Subcutaneous abdominal adipose tissue (tissue), 5 donors: ENCODE measurements around the gene ATP11B.

Source experiments
- H3K27ac ChIP-seq: one replicate; pipeline ENCODE4 v1.7.0; 2013; ENCODE audit warnings: low read depth, mild to moderate bottlenecking, inconsistent platforms, low read length, moderate library complexity
- H3K27me3 ChIP-seq, 5 donors: one replicate each; pipeline ENCODE4 v1.7.0; 2013; ENCODE audit warnings: low read length in 5 of 5, inconsistent platforms in 1 of 5; ENCODE audit not compliant: control insufficient read depth in 5 of 5, insufficient read depth in 4 of 5
- H3K36me3 ChIP-seq, 5 donors: one replicate each; pipeline ENCODE4 v1.7.0; 2013; ENCODE audit warnings: low read length in 5 of 5; ENCODE audit not compliant: control insufficient read depth in 5 of 5, insufficient read depth in 5 of 5
- H3K4me1 ChIP-seq, 5 donors: one replicate each; pipeline ENCODE4 v1.7.0; 2013; ENCODE audit warnings: low read length in 5 of 5, mild to moderate bottlenecking in 3 of 5, moderate library complexity in 1 of 5; ENCODE audit not compliant: control insufficient read depth in 5 of 5, insufficient read depth in 5 of 5
- H3K4me3 ChIP-seq, 5 donors: one replicate each; pipeline ENCODE4 v1.7.0; 2013; ENCODE audit warnings: low read length in 5 of 5, low read depth in 1 of 5
- H3K9ac ChIP-seq, 5 donors: one replicate each; pipeline ENCODE4 v1.7.0; 2013; ENCODE audit warnings: low read length in 5 of 5, mild to moderate bottlenecking in 4 of 5, moderate library complexity in 3 of 5
- H3K9me3 ChIP-seq, 5 donors: one replicate each; pipeline ENCODE4 v1.7.0; 2013; ENCODE audit warnings: low read length in 5 of 5; ENCODE audit not compliant: control insufficient read depth in 5 of 5
- donor health status: healthy.
- donor health status: healthy.
- donor health status: healthy.
- donor health status: healthy.
- donor health status: healthy.

Gene ATP11B

GRCh38 chr3:182792901-182793662, at the start of gene ATP11B:
ATP11B (plus strand) TSS chr3:182793504; CDS start chr3:182793760, 256 bp downstream.
- Histone ChIP-seq H3K27me3 (peaks cover 0 to 4% (median 0%) of the 10 kb centered on the region in 5 donors), H3K4me3 (peak within 1 kb of the TSS; percentile 90 to 98 (median 95)), H3K27ac (peak within 1 kb of the TSS; percentile 98), H3K4me1 (peaks cover 3 to 25% (median 21%) of the 10 kb centered on the region in 5 donors), H3K36me3 (no peaks in the 10 kb centered on the region), H3K9ac (peak within 1 kb of the TSS; percentile 96 to 100 (median 98)), H3K9me3 (no peaks in the 10 kb centered on the region)

DNA sequence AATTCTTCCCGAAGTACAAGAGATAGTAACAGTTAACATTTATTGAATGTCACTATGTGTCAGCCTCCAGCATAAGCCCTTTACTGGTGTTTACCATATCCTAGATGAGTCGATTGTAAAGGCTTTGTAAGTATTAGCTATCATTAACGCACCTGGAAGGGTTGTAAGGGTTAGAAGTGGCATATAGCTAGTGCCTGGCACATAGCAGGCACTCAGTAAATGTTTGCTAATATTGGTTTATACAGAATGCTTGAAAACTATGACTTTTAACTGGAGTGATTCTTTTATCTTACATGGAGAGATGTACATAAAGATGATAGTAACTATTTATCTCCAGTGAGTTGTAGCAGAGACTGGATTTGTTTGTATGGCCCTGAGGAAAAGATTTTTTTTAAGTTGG, 46.3 kb upstream of the ATP11B start:
- H3K9ac ChIP-seq: no peak overlapping the region
- H3K4me3 ChIP-seq: no peak overlapping the region
- H3K36me3 ChIP-seq: no peaks in the 10 kb centered on the region
- peaks cover 0 to 2% (median under 1%) of the 10 kb centered on the region in 5 donors for H3K9me3 ChIP-seq
- H3K27ac ChIP-seq: no peak overlapping the region
- peaks cover 0 to 2% (median 0%) of the 10 kb centered on the region in 5 donors for H3K27me3 ChIP-seq
- no peaks in the 10 kb centered on the region for H3K4me1 ChIP-seq

DNA sequence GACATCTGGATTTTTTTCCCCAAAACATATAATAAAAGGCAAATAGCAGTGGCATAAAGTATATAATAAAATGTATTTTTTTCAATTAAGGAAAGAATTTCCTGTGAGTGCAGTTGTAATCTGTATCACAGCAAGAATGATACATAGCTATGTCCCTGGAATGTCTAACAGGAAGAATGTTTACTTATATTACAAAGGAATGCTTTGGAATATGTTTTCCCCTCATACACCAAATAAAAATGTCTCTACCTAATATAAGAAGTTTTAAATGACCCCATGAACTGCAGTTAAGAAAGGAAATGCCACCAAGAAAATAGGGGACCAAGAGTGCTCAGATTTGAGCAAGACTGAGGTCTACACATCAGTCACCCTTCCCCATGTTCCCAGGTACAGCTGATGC, 38.0 kb upstream of the ATP11B start:
- H3K36me3 ChIP-seq: no peaks in the 10 kb centered on the region
- peaks cover 0 to 8% (median 0%) of the 10 kb centered on the region in 5 donors for H3K27me3 ChIP-seq
- no peak overlapping the region for H3K27ac ChIP-seq
- peaks cover 0 to 8% (median 4%) of the 10 kb centered on the region in 5 donors for H3K9me3 ChIP-seq
- no peak overlapping the region for H3K9ac ChIP-seq
- H3K4me3 ChIP-seq: no peak overlapping the region
- H3K4me1 ChIP-seq: no peaks in the 10 kb centered on the region

DNA sequence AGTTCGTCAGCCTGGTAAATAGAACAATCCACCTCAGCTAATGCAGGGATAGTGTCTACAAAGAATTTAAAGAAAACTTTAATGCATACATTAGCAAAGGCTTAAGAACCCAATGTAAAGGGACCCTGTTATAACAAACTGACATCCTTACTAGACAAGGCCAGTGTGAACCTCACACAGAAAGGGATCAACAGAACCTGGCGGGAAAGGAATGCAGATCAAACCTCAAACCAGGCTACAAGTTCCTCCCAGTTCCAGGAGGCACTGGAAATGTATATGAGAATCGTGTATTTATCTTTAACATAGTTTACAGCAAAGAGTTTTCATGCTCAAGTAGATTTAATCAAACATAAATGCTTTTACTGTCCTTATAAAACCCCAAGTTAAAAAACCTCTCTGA, 37.6 kb upstream of the ATP11B start:
- H3K27ac ChIP-seq: no peak overlapping the region
- H3K9ac ChIP-seq: no peak overlapping the region
- no peaks in the 10 kb centered on the region for H3K4me1 ChIP-seq
- H3K27me3 ChIP-seq: peaks cover 0 to 8% (median 0%) of the 10 kb centered on the region in 5 donors
- no peaks in the 10 kb centered on the region for H3K36me3 ChIP-seq
- H3K9me3 ChIP-seq: peaks cover 0 to 8% (median 4%) of the 10 kb centered on the region in 5 donors
- H3K4me3 ChIP-seq: no peak overlapping the region

- Histone ChIP-seq H3K9me3 (no peaks in the 10 kb centered on the region), H3K27ac (no peak overlapping the region), H3K4me1 (no peaks in the 10 kb centered on the region), H3K27me3 (peaks cover 0 to 6% (median 0%) of the 10 kb centered on the region in 5 donors), H3K4me3 (no peak overlapping the region), H3K36me3 (no peaks in the 10 kb centered on the region), H3K9ac (no peak overlapping the region)
Observed at GRCh38 chr3:182760576-182761164, 32.6 kb upstream of the ATP11B start.

- no peaks in the 10 kb centered on the region for H3K4me1 ChIP-seq
- H3K4me3 ChIP-seq: no peak overlapping the region
- no peaks in the 10 kb centered on the region for H3K36me3 ChIP-seq
- H3K27ac ChIP-seq: no peak overlapping the region
- no peaks in the 10 kb centered on the region for H3K9me3 ChIP-seq
- no peaks in the 10 kb centered on the region for H3K27me3 ChIP-seq
- no peak overlapping the region for H3K9ac ChIP-seq
Observed at GRCh38 chr3:182763896-182764295, 29.4 kb upstream of the ATP11B start.

DNA sequence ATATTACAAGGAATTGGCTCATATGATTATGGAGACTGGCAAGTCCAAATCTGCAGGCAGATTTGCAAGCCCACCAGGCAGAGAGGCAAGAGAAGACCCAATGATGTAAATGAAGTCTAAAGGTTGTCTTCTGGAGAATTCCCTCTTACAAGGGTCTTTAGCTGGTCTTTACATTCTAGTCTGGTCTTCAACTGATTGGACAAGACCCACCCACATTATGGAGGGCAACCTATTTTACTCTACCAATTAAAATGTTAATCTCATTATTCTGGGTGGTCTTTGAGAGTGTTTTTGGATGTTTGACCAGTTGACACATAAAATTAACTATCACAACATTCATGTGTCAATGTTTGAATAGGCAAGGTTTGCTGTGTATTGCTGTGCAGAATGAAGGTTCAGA, 28.0 kb upstream of the ATP11B start:
- H3K4me1 ChIP-seq: no peaks in the 10 kb centered on the region
- H3K9me3 ChIP-seq: no peaks in the 10 kb centered on the region
- no peaks in the 10 kb centered on the region for H3K27me3 ChIP-seq
- no peak overlapping the region for H3K4me3 ChIP-seq
- no peaks in the 10 kb centered on the region for H3K36me3 ChIP-seq
- H3K27ac ChIP-seq: no peak overlapping the region
- no peak overlapping the region for H3K9ac ChIP-seq

- Histone ChIP-seq H3K4me1 (no peaks in the 10 kb centered on the region), H3K27ac (no peak overlapping the region)
Observed at GRCh38 chr3:182766099-182766498, 27.2 kb upstream of the ATP11B start.

DNA sequence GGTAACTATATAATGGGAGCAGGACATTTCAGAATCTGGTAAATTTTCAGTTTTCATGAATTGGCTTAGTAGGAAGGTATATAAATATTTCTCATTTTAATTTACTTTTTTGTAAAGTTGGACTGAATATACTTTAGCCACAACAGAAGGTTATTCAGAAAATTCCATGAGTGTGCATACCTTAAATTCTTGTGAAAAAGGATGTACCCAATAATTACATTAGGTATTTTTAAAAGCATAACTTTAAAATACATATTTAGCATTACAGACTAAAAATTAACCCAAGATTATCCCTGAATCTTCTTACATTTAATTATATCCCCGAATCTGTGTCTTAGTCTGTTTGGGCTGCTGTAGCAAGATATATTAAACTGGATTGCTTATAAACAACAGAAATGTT, 24.9 kb upstream of the ATP11B start:
- H3K4me3 ChIP-seq: no peak overlapping the region
- H3K9ac ChIP-seq: no peak overlapping the region
- no peaks in the 10 kb centered on the region for H3K36me3 ChIP-seq
- no peaks in the 10 kb centered on the region for H3K9me3 ChIP-seq
- no peaks in the 10 kb centered on the region for H3K27me3 ChIP-seq
- no peaks in the 10 kb centered on the region for H3K4me1 ChIP-seq
- no peak overlapping the region for H3K27ac ChIP-seq

More at GRCh38 chr3:182766099-182766498, 27.2 kb upstream of the ATP11B start:
- H3K27me3 ChIP-seq: no peaks in the 10 kb centered on the region
- H3K9ac ChIP-seq: no peak overlapping the region
- no peaks in the 10 kb centered on the region for H3K36me3 ChIP-seq
- H3K9me3 ChIP-seq: no peaks in the 10 kb centered on the region
- H3K4me3 ChIP-seq: no peak overlapping the region

GRCh38 chr3:182769673-182770072, 23.6 kb upstream of the ATP11B start:
- H3K36me3 ChIP-seq: no peaks in the 10 kb centered on the region
- H3K9me3 ChIP-seq: no peaks in the 10 kb centered on the region
- no peak overlapping the region for H3K4me3 ChIP-seq
- no peak overlapping the region for H3K27ac ChIP-seq
- no peak overlapping the region for H3K9ac ChIP-seq
- H3K27me3 ChIP-seq: no peaks in the 10 kb centered on the region
- no peaks in the 10 kb centered on the region for H3K4me1 ChIP-seq
